Measurements from ENCODE around the gene TEAD1.
A peak's percentile ranks its signal among the peaks of the same experiment; 100 is the strongest.

TEAD1 gene

GRCh38 chr11:12890476-12890875, 216.3 kb downstream of the TEAD1 start:
- no peak overlapping the region for H3K27ac ChIP-seq (ENCODE audit: low read depth, low read length)
- peaks cover 56% of the 10 kb centered on the region for H3K36me3 ChIP-seq (ENCODE audit: insufficient read depth, low read length)
- peaks cover 10% of the 10 kb centered on the region for H3K4me1 ChIP-seq (ENCODE audit: insufficient read depth, low read length)
- no peaks in the 10 kb centered on the region for H3K27me3 ChIP-seq (ENCODE audit: insufficient read depth, low read length)
- no peak overlapping the region for H3K9ac ChIP-seq (ENCODE audit: low read depth, low read length)
- H3K9me3 ChIP-seq (ENCODE audit: insufficient read depth, low read depth, low read length), result no peaks in the 10 kb centered on the region
- WGBS, result 79% methylated on average over 5 of the region's 5 CpGs
- no peak overlapping the region for H3K4me3 ChIP-seq (ENCODE audit: low read length)

- Histone ChIP-seq H3K9me3 (ENCODE audit: insufficient read depth, low read depth, low read length) (no peaks in the 10 kb centered on the region), H3K4me3 (ENCODE audit: low read length) (no peak overlapping the region), H3K27ac (ENCODE audit: low read depth, low read length) (peak overlapping the region; percentile 16; the same call in 1 of the 2 replicates), H3K36me3 (ENCODE audit: insufficient read depth, low read length) (peaks cover 60% of the 10 kb centered on the region), H3K27me3 (ENCODE audit: insufficient read depth, low read length) (no peaks in the 10 kb centered on the region), H3K4me1 (ENCODE audit: insufficient read depth, low read length) (peaks cover 9% of the 10 kb centered on the region), H3K9ac (ENCODE audit: low read depth, low read length) (no peak overlapping the region)
- 61% methylated on average over 12 of the region's 12 CpGs for WGBS
Measured at GRCh38 chr11:12893787-12894672, 219.8 kb downstream of the TEAD1 start.

GRCh38 chr11:12897390-12897789, 223.2 kb downstream of the TEAD1 start:
- no peak overlapping the region for H3K27ac ChIP-seq (ENCODE audit: low read depth, low read length)
- H3K36me3 ChIP-seq (ENCODE audit: insufficient read depth, low read length), result peaks cover 67% of the 10 kb centered on the region
- H3K4me3 ChIP-seq (ENCODE audit: low read length), result no peak overlapping the region
- H3K9me3 ChIP-seq (ENCODE audit: insufficient read depth, low read depth, low read length), result no peaks in the 10 kb centered on the region
- peaks cover 9% of the 10 kb centered on the region for H3K4me1 ChIP-seq (ENCODE audit: insufficient read depth, low read length)
- no peaks in the 10 kb centered on the region for H3K27me3 ChIP-seq (ENCODE audit: insufficient read depth, low read length)
- H3K9ac ChIP-seq (ENCODE audit: low read depth, low read length), result no peak overlapping the region

- H3K4me3 ChIP-seq (ENCODE audit: low read length), result no peak overlapping the region
- H3K9ac ChIP-seq (ENCODE audit: low read depth, low read length), result no peak overlapping the region
- 94% methylated on average over 3 of the region's 3 CpGs for WGBS
- peaks cover 14% of the 10 kb centered on the region for H3K4me1 ChIP-seq (ENCODE audit: insufficient read depth, low read length)
- H3K36me3 ChIP-seq (ENCODE audit: insufficient read depth, low read length), result peaks cover 70% of the 10 kb centered on the region
- no peaks in the 10 kb centered on the region for H3K27me3 ChIP-seq (ENCODE audit: insufficient read depth, low read length)
- no peaks in the 10 kb centered on the region for H3K9me3 ChIP-seq (ENCODE audit: insufficient read depth, low read depth, low read length)
- no peak overlapping the region for H3K27ac ChIP-seq (ENCODE audit: low read depth, low read length)
Measured at GRCh38 chr11:12897867-12898266, 223.6 kb downstream of the TEAD1 start.

GRCh38 chr11:12900496-12900895, 226.3 kb downstream of the TEAD1 start:
- Histone ChIP-seq H3K9me3 (ENCODE audit: insufficient read depth, low read depth, low read length) (no peaks in the 10 kb centered on the region), H3K4me1 (ENCODE audit: insufficient read depth, low read length) (peaks cover 9% of the 10 kb centered on the region), H3K9ac (ENCODE audit: low read depth, low read length) (no peak overlapping the region), H3K27ac (ENCODE audit: low read depth, low read length) (no peak overlapping the region), H3K36me3 (ENCODE audit: insufficient read depth, low read length) (peaks cover 75% of the 10 kb centered on the region), H3K4me3 (ENCODE audit: low read length) (no peak overlapping the region), H3K27me3 (ENCODE audit: insufficient read depth, low read length) (no peaks in the 10 kb centered on the region)
- WGBS, result 96% methylated on average over 2 of the region's 2 CpGs

- Histone ChIP-seq H3K9ac (ENCODE audit: low read depth, low read length) (no peak overlapping the region), H3K9me3 (ENCODE audit: insufficient read depth, low read depth, low read length) (no peaks in the 10 kb centered on the region), H3K4me3 (ENCODE audit: low read length) (no peak overlapping the region), H3K36me3 (ENCODE audit: insufficient read depth, low read length) (peaks cover 71% of the 10 kb centered on the region), H3K4me1 (ENCODE audit: insufficient read depth, low read length) (peaks cover 9% of the 10 kb centered on the region), H3K27ac (ENCODE audit: low read depth, low read length) (no peak overlapping the region), H3K27me3 (ENCODE audit: insufficient read depth, low read length) (no peaks in the 10 kb centered on the region)
- WGBS, result 90% methylated on average over 1 of the region's 1 CpG
Measured at GRCh38 chr11:12901272-12901671, 227.1 kb downstream of the TEAD1 start.

GRCh38 chr11:12901874-12902481, 227.8 kb downstream of the TEAD1 start:
- no peak overlapping the region for H3K4me3 ChIP-seq (ENCODE audit: low read length)
- H3K9ac ChIP-seq (ENCODE audit: low read depth, low read length), result no peak overlapping the region
- H3K36me3 ChIP-seq (ENCODE audit: insufficient read depth, low read length), result peaks cover 69% of the 10 kb centered on the region
- H3K4me1 ChIP-seq (ENCODE audit: insufficient read depth, low read length), result peaks cover 9% of the 10 kb centered on the region
- no peaks in the 10 kb centered on the region for H3K9me3 ChIP-seq (ENCODE audit: insufficient read depth, low read depth, low read length)
- no peaks in the 10 kb centered on the region for H3K27me3 ChIP-seq (ENCODE audit: insufficient read depth, low read length)
- WGBS, result 95% methylated on average over 7 of the region's 7 CpGs
- peak overlapping the region; percentile 28; the same call in 1 of the 2 replicates for H3K27ac ChIP-seq (ENCODE audit: low read depth, low read length)

- peaks cover 68% of the 10 kb centered on the region for H3K36me3 ChIP-seq (ENCODE audit: insufficient read depth, low read length)
- no peak overlapping the region for H3K4me3 ChIP-seq (ENCODE audit: low read length)
- no peaks in the 10 kb centered on the region for H3K9me3 ChIP-seq (ENCODE audit: insufficient read depth, low read depth, low read length)
- no peak overlapping the region for H3K9ac ChIP-seq (ENCODE audit: low read depth, low read length)
- H3K27me3 ChIP-seq (ENCODE audit: insufficient read depth, low read length), result no peaks in the 10 kb centered on the region
- H3K27ac ChIP-seq (ENCODE audit: low read depth, low read length), result peak overlapping the region; percentile 59; the same call in 1 of the 2 replicates
- 85% methylated on average over 6 of the region's 6 CpGs for WGBS
- H3K4me1 ChIP-seq (ENCODE audit: insufficient read depth, low read length), result peaks cover 9% of the 10 kb centered on the region
Measured at GRCh38 chr11:12902791-12903486, 228.7 kb downstream of the TEAD1 start.

- 93% methylated on average over 4 of the region's 4 CpGs for WGBS
Measured at GRCh38 chr11:12905435-12905834, 231.2 kb downstream of the TEAD1 start.

GRCh38 chr11:12906501-12906900, 232.3 kb downstream of the TEAD1 start:
- 97% methylated on average over 3 of the region's 4 CpGs for WGBS
- Histone ChIP-seq H3K27ac (ENCODE audit: low read depth, low read length) (no peak overlapping the region), H3K9me3 (ENCODE audit: insufficient read depth, low read depth, low read length) (no peaks in the 10 kb centered on the region), H3K4me1 (ENCODE audit: insufficient read depth, low read length) (peaks cover 9% of the 10 kb centered on the region), H3K4me3 (ENCODE audit: low read length) (no peak overlapping the region), H3K27me3 (ENCODE audit: insufficient read depth, low read length) (no peaks in the 10 kb centered on the region), H3K9ac (ENCODE audit: low read depth, low read length) (no peak overlapping the region), H3K36me3 (ENCODE audit: insufficient read depth, low read length) (peaks cover 59% of the 10 kb centered on the region)

More at GRCh38 chr11:12905435-12905834, 231.2 kb downstream of the TEAD1 start:
- Histone ChIP-seq H3K9me3 (ENCODE audit: insufficient read depth, low read depth, low read length) (no peaks in the 10 kb centered on the region), H3K4me1 (ENCODE audit: insufficient read depth, low read length) (peaks cover 9% of the 10 kb centered on the region), H3K27ac (ENCODE audit: low read depth, low read length) (no peak overlapping the region), H3K36me3 (ENCODE audit: insufficient read depth, low read length) (peaks cover 66% of the 10 kb centered on the region), H3K27me3 (ENCODE audit: insufficient read depth, low read length) (no peaks in the 10 kb centered on the region), H3K4me3 (ENCODE audit: low read length) (no peak overlapping the region), H3K9ac (ENCODE audit: low read depth, low read length) (no peak overlapping the region)

- H3K9me3 ChIP-seq (ENCODE audit: insufficient read depth, low read depth, low read length), result no peaks in the 10 kb centered on the region
- H3K27me3 ChIP-seq (ENCODE audit: insufficient read depth, low read length), result no peaks in the 10 kb centered on the region
- H3K36me3 ChIP-seq (ENCODE audit: insufficient read depth, low read length), result peaks cover 27% of the 10 kb centered on the region
- no peak overlapping the region for H3K4me3 ChIP-seq (ENCODE audit: low read length)
- H3K9ac ChIP-seq (ENCODE audit: low read depth, low read length), result no peak overlapping the region
- no peak overlapping the region for H3K27ac ChIP-seq (ENCODE audit: low read depth, low read length)
- WGBS, result 96% methylated on average over 2 of the region's 2 CpGs
- peaks cover 24% of the 10 kb centered on the region for H3K4me1 ChIP-seq (ENCODE audit: insufficient read depth, low read length)
Measured at GRCh38 chr11:12909879-12910278, 235.7 kb downstream of the TEAD1 start.

All from HUES64 (cell line).